Stimulated activated CD4-positive, alpha-beta T cell treated with anti-CD3 and anti-CD28 coated beads, Interleukin-2, amount 100 ng/mL, for 4 hours (primary cell): Measurements from ENCODE around the gene SUPT3H.
"Not testable (repeated sequence)": the region's sequence is repeated elsewhere in the genome, so short reads cannot be mapped to it uniquely, and the experiment has no call there.

Source experiments
- DNase-seq: peaks from one replicate; pipeline ENCODE4 v3.0.0-alpha.2; 2020; ENCODE audit warnings: low read depth

The SUPT3H gene

DNA sequence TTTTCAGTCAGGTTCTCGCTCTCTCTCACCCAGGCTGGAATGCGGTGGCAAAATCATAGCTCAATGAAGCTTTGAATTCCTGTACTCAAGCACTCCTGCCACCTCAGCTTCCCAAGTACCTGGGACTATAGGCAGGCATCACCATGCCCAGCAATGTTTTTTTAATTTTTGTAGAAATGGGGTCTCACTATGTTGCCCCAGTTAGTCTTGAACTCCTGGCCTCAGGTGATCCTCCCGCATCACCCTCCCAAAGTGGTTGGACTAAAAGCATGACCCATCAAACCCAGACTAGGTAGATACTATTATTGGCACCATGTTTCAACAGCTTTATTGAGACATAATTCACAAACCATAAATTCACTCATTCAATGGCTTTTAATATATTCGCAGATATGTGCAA lies 122.3 kb downstream of the SUPT3H start:
- no peak for DNase-seq

GRCh38 chr6:45254253-45254652 lies 123.5 kb downstream of the SUPT3H start:
- DNase-seq, result no peak

GRCh38 chr6:45253453-45253852 lies 124.3 kb downstream of the SUPT3H start:
- no peak for DNase-seq

GRCh38 chr6:45231660-45232059 lies 146.1 kb downstream of the SUPT3H start:
- no peak for DNase-seq

DNA sequence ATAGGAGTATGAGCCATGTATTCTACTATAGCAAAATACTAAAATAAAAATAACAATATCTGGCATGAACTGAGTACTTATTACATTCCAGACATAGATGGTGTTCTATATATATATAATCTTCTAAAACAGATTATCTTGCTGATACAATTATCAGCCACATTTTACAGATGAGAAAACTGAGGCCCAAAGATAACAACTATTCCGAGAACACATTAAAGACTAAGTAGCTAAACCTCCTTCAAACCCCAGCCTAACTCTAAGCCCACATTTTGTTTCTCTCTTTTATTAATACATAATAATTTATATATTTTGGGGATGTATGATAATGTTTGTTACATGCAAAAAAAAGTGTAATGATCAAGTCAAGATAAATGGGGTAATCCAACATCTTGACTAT lies 148.3 kb downstream of the SUPT3H start:
- DNase-seq, result no peak

- no peak for DNase-seq
Observed at GRCh38 chr6:45226081-45226480, 151.7 kb downstream of the SUPT3H start.

DNA sequence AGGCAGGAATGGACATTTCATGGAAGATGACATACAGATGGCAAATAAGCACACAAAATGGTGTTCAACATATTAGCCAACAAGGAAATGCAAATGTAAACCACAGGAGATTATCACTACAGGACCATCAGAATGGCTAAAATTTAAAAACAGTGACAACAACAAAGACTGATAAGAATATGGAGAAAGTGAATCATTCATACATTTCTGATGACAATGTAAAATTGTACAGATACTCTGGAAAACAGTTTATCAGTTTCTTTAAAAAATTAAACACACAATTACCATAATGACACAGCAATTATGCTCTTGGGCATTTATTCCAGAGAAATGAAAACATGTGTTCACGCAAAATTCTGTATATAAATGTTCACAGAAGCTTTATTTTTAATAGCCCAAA lies 155.4 kb downstream of the SUPT3H start:
- DNase-seq, result no peak

DNA sequence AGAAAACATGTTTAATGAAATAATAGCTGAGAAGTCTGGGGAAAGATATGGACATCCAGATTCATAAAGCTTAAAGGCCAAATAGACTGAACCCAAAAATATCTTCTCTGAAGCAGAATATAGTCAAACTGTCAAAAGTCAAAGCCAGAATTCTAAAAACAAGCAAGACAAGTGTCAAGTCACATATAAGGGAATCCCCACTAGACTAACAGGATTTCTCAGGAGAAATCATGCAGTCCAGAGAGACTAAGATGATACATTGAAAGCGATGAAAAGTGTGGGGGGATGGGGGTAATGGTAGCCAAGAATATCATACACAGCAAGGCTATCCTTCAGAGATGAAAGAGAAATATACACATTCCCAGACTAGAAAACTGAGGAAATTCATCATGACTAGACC lies 162.0 kb downstream of the SUPT3H start:
- DNase-seq, result no peak

- DNase-seq, result no peak
Observed at GRCh38 chr6:45212976-45213375, 164.8 kb downstream of the SUPT3H start.

DNA sequence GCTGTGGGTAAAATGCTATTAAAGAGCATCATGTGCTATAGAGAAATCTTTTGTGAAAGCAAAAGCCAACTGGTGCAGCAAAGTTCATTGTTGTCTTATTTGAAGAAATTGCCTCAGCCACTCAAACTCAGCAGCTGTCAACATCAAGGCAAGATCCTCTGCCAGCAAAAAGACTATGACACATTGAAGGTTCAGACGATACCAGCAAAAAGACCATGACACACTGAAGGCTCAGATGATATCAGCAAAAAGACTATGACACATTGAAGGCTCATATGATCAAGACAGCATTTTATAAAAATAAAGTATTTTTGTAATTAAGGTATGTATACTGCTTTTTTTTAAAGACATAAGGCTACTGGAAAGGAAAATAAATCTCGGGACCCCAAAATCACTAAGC lies 168.0 kb downstream of the SUPT3H start:
- no peak for DNase-seq

DNA sequence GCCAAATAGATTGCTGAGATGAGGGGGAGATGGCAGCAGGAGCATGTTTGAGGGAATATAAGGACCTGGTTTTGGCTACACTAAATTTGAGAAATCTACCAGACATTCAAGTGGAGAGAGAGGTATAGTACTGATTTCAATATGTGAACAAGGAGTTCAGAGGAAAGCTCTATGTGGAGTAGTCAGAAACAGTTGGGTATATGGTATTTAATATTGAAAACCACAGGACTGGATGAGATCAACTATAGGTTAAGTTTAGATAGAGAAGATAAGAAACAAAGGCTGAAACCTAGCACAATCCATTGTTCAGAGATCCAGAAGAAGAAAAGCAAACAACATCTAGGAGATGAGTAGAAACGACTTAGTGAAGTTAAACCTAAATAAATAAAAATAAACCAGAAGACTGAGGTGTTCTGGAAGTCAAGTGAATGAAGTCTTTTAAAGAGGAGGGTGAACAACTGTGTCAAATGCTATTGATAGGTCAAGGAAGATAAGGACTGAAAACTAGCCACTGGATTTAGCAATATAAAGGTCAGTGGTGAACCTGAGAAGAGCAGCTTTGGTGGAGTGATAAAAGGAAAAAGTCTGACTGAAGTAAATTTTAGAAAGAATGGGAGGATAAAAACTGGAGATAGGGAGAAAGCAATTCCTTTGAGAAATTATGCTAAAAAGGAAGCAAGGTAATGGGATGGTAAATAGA lies 170.8 kb downstream of the SUPT3H start:
- no peak for DNase-seq

GRCh38 chr6:45201484-45201883 lies 176.2 kb downstream of the SUPT3H start:
- DNase-seq, result no peak

DNA sequence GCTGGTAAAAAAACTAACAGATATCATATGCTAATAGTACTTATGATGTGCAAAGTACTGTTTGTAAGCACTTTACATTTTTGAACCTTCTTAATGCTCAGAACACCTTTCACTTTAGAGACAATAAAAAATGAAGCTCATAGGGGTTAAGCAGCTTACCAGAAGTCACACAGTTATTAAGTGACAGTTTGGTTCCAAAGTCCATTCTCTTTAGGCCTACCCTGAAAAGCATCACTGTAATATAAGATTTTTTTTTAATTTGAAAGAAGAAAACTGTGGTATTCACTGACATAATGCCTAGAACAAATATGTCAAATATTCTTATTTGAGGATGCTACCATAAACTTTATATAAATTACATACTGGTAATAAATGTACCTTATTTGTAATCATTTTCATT lies 177.2 kb downstream of the SUPT3H start:
- DNase-seq, result no peak

DNA sequence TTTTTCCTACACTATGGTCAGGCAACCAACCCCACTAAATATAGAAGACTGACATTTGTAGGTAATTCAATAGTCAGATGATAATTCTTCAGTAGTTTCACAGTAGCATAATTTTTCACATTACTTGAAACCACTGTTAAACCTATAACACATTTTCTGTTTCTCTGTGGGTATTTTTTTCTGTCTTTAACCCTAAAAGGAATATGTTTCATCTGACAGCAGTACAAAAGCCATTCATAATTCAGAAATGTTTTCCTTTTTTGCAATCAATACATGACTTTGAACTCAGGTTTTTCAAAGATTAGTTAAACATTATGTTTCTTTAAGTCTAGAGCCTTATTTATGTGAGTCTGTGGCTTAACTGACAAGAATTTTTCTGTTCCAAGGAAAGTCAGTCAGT lies 178.2 kb downstream of the SUPT3H start:
- DNase-seq, result no peak

DNA sequence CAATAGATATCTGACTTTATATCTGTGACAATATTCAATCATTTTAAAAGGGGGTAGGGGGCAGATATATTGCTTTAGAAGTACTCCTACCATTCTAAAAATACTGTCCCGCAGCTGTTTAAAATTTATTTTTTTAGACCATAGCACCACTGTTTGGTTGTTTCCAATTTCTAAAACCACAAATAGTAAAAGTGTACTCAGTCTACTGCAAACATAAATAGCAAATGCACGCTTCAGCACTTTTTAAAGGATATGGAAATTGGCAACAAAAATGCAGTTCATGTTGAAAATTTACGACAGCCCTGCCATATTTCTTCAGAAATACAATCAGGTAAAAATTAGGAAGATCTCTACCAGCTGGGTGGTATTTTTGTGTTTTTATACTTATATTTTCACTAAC lies 181.6 kb downstream of the SUPT3H start:
- no peak for DNase-seq

- no peak for DNase-seq
Observed at GRCh38 chr6:45195137-45195536, 182.6 kb downstream of the SUPT3H start.

GRCh38 chr6:45192556-45192955 lies 185.2 kb downstream of the SUPT3H start:
- no peak for DNase-seq

DNA sequence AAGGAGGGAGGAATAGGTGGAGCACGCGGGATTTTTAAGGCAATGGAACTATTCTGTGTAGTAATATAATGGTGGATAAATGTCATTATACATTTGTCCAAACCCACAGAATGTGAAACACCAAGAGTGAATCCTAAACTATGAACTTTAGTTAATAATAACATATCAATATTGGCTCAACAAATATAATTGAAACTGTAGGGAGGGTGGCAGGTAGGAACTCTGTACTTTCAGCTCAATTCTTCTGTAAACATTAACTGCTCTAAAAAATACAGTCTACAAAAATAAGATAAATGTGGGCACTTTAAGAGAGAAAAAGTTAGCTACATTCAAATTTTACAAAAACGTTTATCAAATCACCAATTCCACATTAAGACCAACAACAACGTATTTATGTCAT lies 186.3 kb downstream of the SUPT3H start:
- DNase-seq, result no peak

GRCh38 chr6:45187836-45188235 lies 189.9 kb downstream of the SUPT3H start:
- DNase-seq, result no peak

GRCh38 chr6:45185403-45186251 lies 192.1 kb downstream of the SUPT3H start:
- no peak for DNase-seq

- DNase-seq, result no peak
Observed at GRCh38 chr6:45184937-45185336, 192.8 kb downstream of the SUPT3H start.

DNA sequence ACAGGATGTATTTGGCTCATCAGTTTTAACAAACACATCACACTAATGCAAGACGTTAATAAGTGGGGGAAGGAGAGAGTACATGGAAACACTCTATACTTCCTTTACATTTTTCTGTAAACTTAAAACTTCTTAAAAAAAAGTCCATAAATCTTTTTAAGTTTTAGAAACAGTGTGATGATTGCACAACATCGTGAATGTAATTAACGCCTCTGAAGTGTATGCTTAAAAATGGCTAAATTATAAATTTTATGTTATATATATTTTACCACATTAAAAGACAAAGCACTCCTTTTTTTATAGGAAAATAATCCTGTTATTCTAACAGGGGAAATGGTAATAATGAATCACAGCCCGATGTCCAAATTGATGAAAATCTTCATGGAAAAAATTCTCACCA lies 193.7 kb downstream of the SUPT3H start:
- DNase-seq, result no peak

DNA sequence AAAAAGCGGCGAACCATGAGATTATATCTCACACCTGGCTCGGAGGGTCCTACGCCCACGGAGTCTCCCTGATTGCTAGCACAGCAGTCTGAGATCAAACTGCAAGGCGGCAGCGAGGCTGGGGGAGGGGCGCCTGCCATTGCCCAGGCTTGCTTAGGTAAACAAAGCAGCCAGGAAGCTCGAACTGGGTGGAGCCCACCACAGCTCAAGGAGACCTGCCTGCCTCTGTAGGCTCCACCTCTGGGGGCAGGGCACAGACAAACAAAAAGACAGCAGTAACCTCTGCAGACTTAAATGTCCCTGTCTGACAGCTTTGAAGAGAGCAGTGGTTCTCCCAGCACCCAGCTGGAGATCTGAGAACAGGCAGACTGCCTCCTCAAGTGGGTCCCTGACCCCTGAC lies 201.4 kb downstream of the SUPT3H start:
- not testable (repeated sequence) for DNase-seq

- no peak for DNase-seq
Observed at GRCh38 chr6:45175272-45175671, 202.5 kb downstream of the SUPT3H start.
